Hepatocyte (in vitro differentiated cells): ENCODE measurements around the gene AMH. TPM values are rescaled to one million over a fixed set of nuclear protein-coding genes. Genes with fewer than 3 reads are reported as not detected.

Experiments used
- DNase-seq: peaks from one replicate; pipeline ENCODE4 v3.0.0-alpha.2; 2016; ENCODE audit warnings: low spot score
- H2AFZ ChIP-seq: fragments of 200-600 bp; sonication (generic); 2 replicates; pipeline ENCODE4 v1.6.0; 2016; ENCODE audit warnings: antibody characterized with exemption, mild to moderate bottlenecking
- H3K27ac ChIP-seq: fragments of 200-600 bp; sonication (generic); 2 replicates; pipeline ENCODE4 v1.5.1; 2016; ENCODE audit warnings: mild to moderate bottlenecking
- H3K27me3 ChIP-seq: fragments of 200-600 bp; sonication (generic); 2 replicates; pipeline ENCODE4 v1.6.1; 2016
- H3K36me3 ChIP-seq: fragments of 200-600 bp; sonication (generic); replicated peaks from 2 replicates; pipeline ENCODE4 v1.5.1; 2016; ENCODE audit warnings: low read depth; ENCODE audit not compliant: insufficient read depth
- H3K4me1 ChIP-seq: fragments of 200-600 bp; sonication (generic); 2 replicates; pipeline ENCODE4 v1.5.1; 2016; ENCODE audit warnings: mild to moderate bottlenecking, moderate library complexity; ENCODE audit not compliant: insufficient read depth
- H3K4me2 ChIP-seq: fragments of 200-600 bp; sonication (generic); 2 replicates; pipeline ENCODE4 v1.6.0; 2016
- H3K4me3 ChIP-seq: fragments of 200-600 bp; sonication (generic); 2 replicates; pipeline ENCODE4 v1.5.1; 2016; ENCODE audit warnings: mild to moderate bottlenecking
- H3K79me2 ChIP-seq: fragments of 200-600 bp; sonication (generic); 2 replicates; pipeline ENCODE4 v1.6.0; 2017; ENCODE audit warnings: mild to moderate bottlenecking
- H3K9me2 ChIP-seq: fragments of 200-600 bp; sonication (generic); replicated peaks from 2 replicates; pipeline ENCODE4 v1.6.0; 2017; ENCODE audit warnings: mild to moderate bottlenecking; ENCODE audit not compliant: insufficient read depth
- H3K9me3 ChIP-seq: fragments of 200-600 bp; sonication (generic); 2 replicates; pipeline ENCODE4 v1.5.1; 2016; ENCODE audit warnings: low read depth, mild to moderate bottlenecking
- H4K20me1 ChIP-seq: fragments of 200-600 bp; sonication (generic); 2 replicates; pipeline ENCODE4 v1.6.0; 2016; ENCODE audit warnings: mild to moderate bottlenecking; ENCODE audit not compliant: insufficient read depth, poor library complexity, severe bottlenecking
- CTCF ChIP-seq: fragments of 200-600 bp; sonication (generic); IDR thresholded peaks from 2 replicates; pipeline ENCODE4 v1.5.1; 2016; ENCODE audit warnings: antibody characterized with exemption, mild to moderate bottlenecking; ENCODE audit not compliant: poor library complexity
- EZH2 ChIP-seq: fragments of 200-600 bp; sonication (generic); IDR thresholded peaks from 2 replicates; pipeline ENCODE4 v1.6.1; 2016; ENCODE audit warnings: antibody characterized with exemption, mild to moderate bottlenecking, borderline replicate concordance
- EZH2phosphoT487 ChIP-seq: fragments of 200-600 bp; sonication (generic); IDR thresholded peaks from one replicate; pipeline ENCODE4 v1.6.1; 2018; ENCODE audit warnings: antibody characterized with exemption, mild to moderate bottlenecking, low read depth, moderate library complexity; ENCODE audit not compliant: unreplicated experiment, severe bottlenecking
- WGBS: methylation state at CpG from one replicate; pipeline ENCODE4 v1.1.6; 2016; ENCODE audit warnings: low lambda C conversion rate; ENCODE audit errors: missing lambda C conversion rate; 5-methylcytosine and 5-hydroxymethylcytosine counted together
- polyA plus RNA-seq: library from polyadenylated mRNA; unstranded; fragments of >200 nt; fragmentation: Nextera tagmentation; extraction: Ambion mirVana; gene quantifications from 2 replicates; pipeline ENCODE4 v1.2.1, GENCODE V29; 2016
- total RNA-seq: library from RNA; depleted of rRNA; stranded (reverse); fragments of >200 nt; gene quantifications from 2 replicates; pipeline ENCODE4 v1.2.3, GENCODE V29; 2014

The AMH gene
- total and polyA plus RNA-seq, 2 experiments from 2014 or later = 8.2 to 20.9 TPM

GRCh38 chr19:2239771-2240770 lies 9.1 kb upstream of the AMH start:
- Histone ChIP-seq H2AFZ (no peak overlapping the region), H3K36me3 (no peaks in the 10 kb centered on the region), H3K9me2 (no peaks in the 10 kb centered on the region), H3K27me3 (no peaks in the 10 kb centered on the region), H3K4me3 (peak overlapping the region; percentile 41), H3K4me2 (peak overlapping the region; percentile 84), H3K9me3 (no peaks in the 10 kb centered on the region), H3K4me1 (peaks cover 68% of the 10 kb centered on the region), H3K79me2 (peaks cover 89% of the 10 kb centered on the region), H4K20me1 (peaks cover 56% of the 10 kb centered on the region), H3K27ac (peak overlapping the region; percentile 97)
- WGBS = 49% methylated on average over 34 of the region's 34 CpGs
- no peak for DNase-seq
- TF ChIP-seq CTCF = no peak
- no peak for TF ChIP-seq EZH2phosphoT487
- TF ChIP-seq EZH2 = no peak

DNA sequence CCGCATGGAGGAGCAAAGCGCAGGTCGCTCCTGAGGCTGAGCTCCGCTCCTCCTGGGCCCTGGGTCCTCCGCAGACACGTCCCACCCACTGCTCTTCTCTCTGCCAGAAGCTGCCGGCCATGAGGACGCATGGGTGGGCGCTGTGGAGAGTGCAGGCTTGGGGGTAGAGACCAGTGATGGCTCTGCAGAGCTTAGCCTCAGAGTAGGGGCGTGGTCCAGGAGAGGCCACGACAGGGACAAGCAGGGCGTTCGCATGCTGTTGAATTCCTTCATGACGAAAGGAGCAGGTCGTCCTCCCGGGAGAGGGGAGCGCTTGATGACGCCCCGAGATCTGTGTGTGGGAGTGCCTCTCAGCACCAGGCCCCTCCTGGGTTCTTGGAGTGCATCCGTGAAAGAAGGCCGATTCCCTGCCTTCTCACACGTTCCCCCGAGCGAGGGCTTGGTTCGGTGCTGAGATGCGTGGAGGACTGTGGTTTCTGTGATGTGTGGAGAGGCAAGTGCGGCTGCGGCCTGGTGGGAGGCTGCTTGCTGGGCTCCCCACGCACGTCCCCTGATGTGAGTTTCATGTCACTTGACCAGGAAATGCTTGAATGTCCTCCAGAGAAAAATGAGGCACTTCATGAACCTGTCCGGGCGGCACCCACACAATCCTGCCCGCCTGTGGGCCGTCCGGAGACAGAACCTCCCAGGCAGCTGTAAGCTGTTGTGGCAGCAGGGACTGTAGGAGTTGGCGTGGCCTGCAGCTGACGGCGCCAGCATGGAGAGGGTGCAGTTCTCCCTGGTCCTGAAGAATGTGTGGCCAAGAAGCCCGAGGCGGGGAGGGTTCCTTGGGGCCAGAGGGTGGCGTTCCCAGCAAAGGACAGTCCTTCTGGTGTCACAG lies 8.0 kb upstream of the AMH start:
- Histone ChIP-seq H3K4me1 (peaks cover 66% of the 10 kb centered on the region), H3K9me2 (no peaks in the 10 kb centered on the region), H2AFZ (no peak overlapping the region), H4K20me1 (peaks cover 59% of the 10 kb centered on the region), H3K27ac (peak overlapping the region; percentile 97), H3K36me3 (no peaks in the 10 kb centered on the region), H3K27me3 (no peaks in the 10 kb centered on the region), H3K4me3 (no peak overlapping the region), H3K4me2 (peak overlapping the region; percentile 84), H3K9me3 (no peaks in the 10 kb centered on the region), H3K79me2 (peaks cover 85% of the 10 kb centered on the region)
- TF ChIP-seq CTCF (no peak), EZH2 (no peak), EZH2phosphoT487 (no peak)
- WGBS = 89% methylated on average over 41 of the region's 41 CpGs
- no peak for DNase-seq

DNA sequence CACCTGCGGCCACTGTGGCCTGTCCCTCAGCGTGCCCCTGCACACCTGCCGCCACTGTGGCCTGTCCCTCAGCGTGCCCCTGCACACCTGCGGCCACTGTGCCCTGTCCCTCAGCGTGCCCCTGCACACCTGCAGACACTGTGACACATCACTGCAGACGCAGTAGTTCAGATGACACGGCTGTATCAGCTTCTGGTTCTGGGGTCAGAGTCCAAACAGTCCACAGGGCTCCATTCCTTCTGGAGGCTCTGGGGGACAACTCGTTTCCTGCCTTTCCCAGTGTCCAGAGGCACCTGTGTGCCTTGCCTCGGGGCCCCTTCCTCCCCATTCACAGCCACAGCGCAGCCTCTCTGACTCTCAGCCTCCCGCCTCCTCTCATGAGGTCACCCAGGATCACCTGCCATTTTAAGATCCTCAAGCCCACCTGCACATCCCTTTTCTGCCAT lies 7.0 kb upstream of the AMH start:
- peaks cover 83% of the 10 kb centered on the region for H3K79me2 ChIP-seq
- peaks cover 66% of the 10 kb centered on the region for H3K4me1 ChIP-seq
- no peaks in the 10 kb centered on the region for H3K9me3 ChIP-seq
- peaks cover 59% of the 10 kb centered on the region for H4K20me1 ChIP-seq
- H3K4me2 ChIP-seq = peak overlapping the region; percentile 84
- H3K27ac ChIP-seq = peak overlapping the region; percentile 97
- no peak for TF ChIP-seq EZH2phosphoT487
- no peak for TF ChIP-seq EZH2
- no peak for TF ChIP-seq CTCF
- peak; percentile 80 for DNase-seq
- 75% methylated on average over 12 of the region's 12 CpGs for WGBS
- no peaks in the 10 kb centered on the region for H3K36me3 ChIP-seq
- no peak overlapping the region for H2AFZ ChIP-seq
- no peak overlapping the region for H3K4me3 ChIP-seq
- no peaks in the 10 kb centered on the region for H3K9me2 ChIP-seq
- no peaks in the 10 kb centered on the region for H3K27me3 ChIP-seq
